ENCODE results near the gene CDH18. TPM values are rescaled to one million over a fixed set of nuclear protein-coding genes. Genes with fewer than 3 reads are reported as not detected.

CDH18 gene
- total RNA-seq, 4 donors from 2014 or later = 0.76 to 0.99 TPM; not detected in 2

- H3K4me1 ChIP-seq = no peaks in the 10 kb centered on the region
Observed at GRCh38 chr5:20030125-20030524, 42.1 kb upstream of the CDH18 start.

GRCh38 chr5:20029266-20029665, 41.3 kb upstream of the CDH18 start:
- Histone ChIP-seq H3K4me3 (no peak overlapping the region), H3K27ac (no peak overlapping the region), H3K4me1 (no peaks in the 10 kb centered on the region), H3K36me3 (no peaks in the 10 kb centered on the region), H3K27me3 (no peaks in the 10 kb centered on the region), H3K9me3 (no peaks in the 10 kb centered on the region)
- no peak for DNase-seq (ENCODE audit: low spot score in 2 of 2)
- TF ChIP-seq CTCF (IDR thresholded peaks at IDR 0.05) (no peak), EP300 (IDR thresholded peaks at IDR 0.05) (no peak), POLR2AphosphoS5 (IDR thresholded peaks at IDR 0.05) (no peak), POLR2A (IDR thresholded peaks at IDR 0.05) (no peak)
- 31% methylated on average over 3 of the region's 3 CpGs for WGBS

More at GRCh38 chr5:20030125-20030524, 42.1 kb upstream of the CDH18 start:
- TF ChIP-seq POLR2AphosphoS5 (IDR thresholded peaks at IDR 0.05) (no peak), CTCF (IDR thresholded peaks at IDR 0.05) (no peak), POLR2A (IDR thresholded peaks at IDR 0.05) (no peak), EP300 (IDR thresholded peaks at IDR 0.05) (no peak)
- H3K27me3 ChIP-seq = no peaks in the 10 kb centered on the region
- H3K27ac ChIP-seq = no peak overlapping the region
- DNase-seq (ENCODE audit: low spot score in 2 of 2) = no peak
- H3K9me3 ChIP-seq = no peaks in the 10 kb centered on the region
- no peaks in the 10 kb centered on the region for H3K36me3 ChIP-seq
- H3K4me3 ChIP-seq = no peak overlapping the region

- no peak overlapping the region for H3K4me3 ChIP-seq
- H3K36me3 ChIP-seq = no peaks in the 10 kb centered on the region
- no peaks in the 10 kb centered on the region for H3K27me3 ChIP-seq
- H3K4me1 ChIP-seq = no peaks in the 10 kb centered on the region
- DNase-seq (ENCODE audit: low spot score in 2 of 2) = no peak
- no peak overlapping the region for H3K27ac ChIP-seq
- no peaks in the 10 kb centered on the region for H3K9me3 ChIP-seq
- WGBS = 64% methylated on average over 6 of the region's 6 CpGs
- no peak for TF ChIP-seq EP300 (IDR thresholded peaks at IDR 0.05)
- TF ChIP-seq POLR2AphosphoS5 (IDR thresholded peaks at IDR 0.05) = no peak
- no peak for TF ChIP-seq CTCF (IDR thresholded peaks at IDR 0.05)
- TF ChIP-seq POLR2A (IDR thresholded peaks at IDR 0.05) = no peak
Observed at GRCh38 chr5:20028506-20028905, 40.5 kb upstream of the CDH18 start.

- H3K4me1 ChIP-seq = no peaks in the 10 kb centered on the region
- no peak for DNase-seq (ENCODE audit: low spot score in 2 of 2)
- H3K9me3 ChIP-seq = no peaks in the 10 kb centered on the region
- no peak overlapping the region for H3K4me3 ChIP-seq
- 74% methylated on average over 1 of the region's 1 CpG for WGBS
- TF ChIP-seq POLR2A (IDR thresholded peaks at IDR 0.05) (no peak), EP300 (IDR thresholded peaks at IDR 0.05) (no peak), CTCF (IDR thresholded peaks at IDR 0.05) (no peak), POLR2AphosphoS5 (IDR thresholded peaks at IDR 0.05) (no peak)
- no peaks in the 10 kb centered on the region for H3K27me3 ChIP-seq
- no peak overlapping the region for H3K27ac ChIP-seq
- H3K36me3 ChIP-seq = no peaks in the 10 kb centered on the region
Observed at GRCh38 chr5:20023686-20024180, 35.7 kb upstream of the CDH18 start.

- H3K4me3 ChIP-seq = no peak overlapping the region
- TF ChIP-seq CTCF (IDR thresholded peaks at IDR 0.05) = no peak
- TF ChIP-seq EP300 (IDR thresholded peaks at IDR 0.05) = no peak
- TF ChIP-seq POLR2A (IDR thresholded peaks at IDR 0.05) = no peak
- TF ChIP-seq POLR2AphosphoS5 (IDR thresholded peaks at IDR 0.05) = no peak
- no peaks in the 10 kb centered on the region for H3K36me3 ChIP-seq
- H3K27me3 ChIP-seq = no peaks in the 10 kb centered on the region
- no peak for DNase-seq (ENCODE audit: low spot score in 2 of 2)
- 67% methylated on average over 2 of the region's 2 CpGs for WGBS
- no peaks in the 10 kb centered on the region for H3K9me3 ChIP-seq
- no peak overlapping the region for H3K27ac ChIP-seq
- H3K4me1 ChIP-seq = no peaks in the 10 kb centered on the region
Observed at GRCh38 chr5:20020247-20020646, 32.2 kb upstream of the CDH18 start.
